Measurements from ENCODE around the gene CCL21. TPM values are rescaled to one million over a fixed set of nuclear protein-coding genes. Genes with fewer than 3 reads are reported as not detected.
A peak's percentile ranks its signal among the peaks of the same experiment; 100 is the strongest.

Gene CCL21
- total and polyA plus RNA-seq, 2 donors (not counting 1 experiment from before 2014, with no cell fraction given): not detected

- ChIA-PET CTCF (interaction anchor here (0.6 to 4.9 kb wide), 7 partner anchors 12 to 415 kb away, joined by 3 to 34 read pairs (median 4); partner anchors contain the start of genes FANCG, GALT and SIGMAR1), POLR2A (interaction anchor here (1.0 to 1.8 kb wide), 4 partner anchors 11 to 27 kb away, joined by 3 to 13 read pairs (median 8); partner anchors contain the start of genes GALT and SIGMAR1)
- Mint-ChIP-seq H3K27ac (peak overlapping the region; percentile 94), H3K4me3 (peak overlapping the region; percentile 94), H3K27me3 (no peaks in the 10 kb centered on the region), H3K9me3 (ENCODE audit: insufficient read depth) (peaks cover 8% of the 10 kb centered on the region), H3K4me1 (peaks cover 20% of the 10 kb centered on the region)
- H3K4me1 ChIP-seq (ENCODE audit: control insufficient read depth in 2 of 2, insufficient read depth in 2 of 2, low read length in 2 of 2): peaks cover 10 to 18% of the 10 kb centered on the region in 2 donors
- peak overlapping the region; percentile 99 for H3K4me2 ChIP-seq (replicated peaks; ENCODE audit: low read depth, low read length, poor library complexity, severe bottlenecking)
- H3K9me3 ChIP-seq (ENCODE audit: control extremely low read depth in 1 of 3, control insufficient read depth in 2 of 3, insufficient read depth in 1 of 3, low read length in 2 of 3): peaks cover 0 to 13% (median 5%) of the 10 kb centered on the region in 3 donors
- H2AFZ ChIP-seq (ENCODE audit: insufficient read depth, low read depth, low read length, poor library complexity, severe bottlenecking): peak overlapping the region; percentile 91
- ATAC-seq (ENCODE audit: low read depth) (no peak), DNase-seq (no peak)
- intact Hi-C loops (cut with micrococcal nuclease): loop anchor here (1.0 to 5.0 kb wide), 6 partner anchors 19 to 1147 kb away; partner anchors contain the start of genes DNAJB5, GALT, MYORG and RPP25L
- no peaks in the 10 kb centered on the region for H3K79me2 ChIP-seq (ENCODE audit: control insufficient read depth, insufficient read depth, low read length)
- no peaks in the 10 kb centered on the region for H4K20me1 ChIP-seq (ENCODE audit: control insufficient read depth, insufficient read depth, low read length, poor library complexity, severe bottlenecking)
- H3K27me3 ChIP-seq (replicated peaks in 1 of 4; ENCODE audit: control extremely low read depth in 1 of 4, control insufficient read depth in 3 of 4, insufficient read depth in 4 of 4, low read length in 3 of 4): no peaks in the 10 kb centered on the region
- H3K36me3 ChIP-seq (replicated peaks in 1 of 2; ENCODE audit: control extremely low read depth in 1 of 2, control insufficient read depth in 1 of 2, extremely low read depth in 1 of 2, insufficient read depth in 2 of 2, low read length in 1 of 2): no peaks in the 10 kb centered on the region
- 2% methylated on average over 26 of the region's 26 CpGs for WGBS (ENCODE audit: insufficient coverage)
- H3K27ac ChIP-seq (ENCODE audit: low read length in 2 of 2): no peak overlapping the region
- no peak for TF ChIP-seq EZH2 (IDR thresholded peaks at IDR 0.05; ENCODE audit: borderline replicate concordance, insufficient read depth, low read depth, low read length, poor library complexity, severe bottlenecking)
- TF ChIP-seq, protein P1, sequence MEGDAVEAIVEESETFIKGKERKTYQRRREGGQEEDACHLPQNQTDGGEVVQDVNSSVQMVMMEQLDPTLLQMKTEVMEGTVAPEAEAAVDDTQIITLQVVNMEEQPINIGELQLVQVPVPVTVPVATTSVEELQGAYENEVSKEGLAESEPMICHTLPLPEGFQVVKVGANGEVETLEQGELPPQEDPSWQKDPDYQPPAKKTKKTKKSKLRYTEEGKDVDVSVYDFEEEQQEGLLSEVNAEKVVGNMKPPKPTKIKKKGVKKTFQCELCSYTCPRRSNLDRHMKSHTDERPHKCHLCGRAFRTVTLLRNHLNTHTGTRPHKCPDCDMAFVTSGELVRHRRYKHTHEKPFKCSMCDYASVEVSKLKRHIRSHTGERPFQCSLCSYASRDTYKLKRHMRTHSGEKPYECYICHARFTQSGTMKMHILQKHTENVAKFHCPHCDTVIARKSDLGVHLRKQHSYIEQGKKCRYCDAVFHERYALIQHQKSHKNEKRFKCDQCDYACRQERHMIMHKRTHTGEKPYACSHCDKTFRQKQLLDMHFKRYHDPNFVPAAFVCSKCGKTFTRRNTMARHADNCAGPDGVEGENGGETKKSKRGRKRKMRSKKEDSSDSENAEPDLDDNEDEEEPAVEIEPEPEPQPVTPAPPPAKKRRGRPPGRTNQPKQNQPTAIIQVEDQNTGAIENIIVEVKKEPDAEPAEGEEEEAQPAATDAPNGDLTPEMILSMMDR (IDR thresholded peaks at IDR 0.05): no peak
- peak overlapping the region in 4 of 5 experiments; percentile 65 to 87 (median 85) for H3K4me3 ChIP-seq (ENCODE audit: control extremely low read depth in 1 of 5, extremely low read depth in 1 of 5, insufficient read depth in 1 of 5, low read depth in 2 of 5, low read length in 4 of 5)
- H3K9ac ChIP-seq (ENCODE audit: low read length): peak overlapping the region; percentile 97
Observed at GRCh38 chr9:34665067-34665380, 44.9 kb downstream of the CCL21 start.
